Karpas-422 (cell line): Measurements from ENCODE around the gene ENAH. TPM values are rescaled to one million over a fixed set of nuclear protein-coding genes. Genes with fewer than 3 reads are reported as not detected.
A peak's percentile ranks its signal among the peaks of the same experiment; 100 is the strongest.
"Not testable (repeated sequence)": the region's sequence is repeated elsewhere in the genome, so short reads cannot be mapped to it uniquely, and the experiment has no call there.

Source experiments
- DNase-seq: peaks from one replicate; pipeline ENCODE4 v3.0.0-alpha.2; 2015
- H2AFZ ChIP-seq: fragments of 200-600 bp; sonication (generic); 2 replicates; pipeline ENCODE4 v1.6.1; 2014; ENCODE audit warnings: antibody characterized with exemption, low read length, mixed read lengths
- H3K27ac ChIP-seq: fragments of 200-600 bp; sonication (generic); 2 replicates; pipeline ENCODE4 v1.5.1; 2014; ENCODE audit warnings: mild to moderate bottlenecking, low read length, moderate library complexity
- H3K27me3 ChIP-seq: fragments of 200-600 bp; sonication (generic); 2 replicates; pipeline ENCODE4 v1.6.1; 2014; ENCODE audit warnings: low read length, mixed read lengths
- H3K36me3 ChIP-seq: fragments of 200-600 bp; sonication (generic); 2 replicates; pipeline ENCODE4 v1.6.1; 2014; ENCODE audit warnings: low read length, mixed read lengths; ENCODE audit not compliant: insufficient read depth
- H3K4me1 ChIP-seq: fragments of 200-600 bp; sonication (generic); 2 replicates; pipeline ENCODE4 v1.6.1; 2014; ENCODE audit warnings: mild to moderate bottlenecking, low read length, mixed read lengths
- H3K4me2 ChIP-seq: fragments of 200-600 bp; sonication (generic); 2 replicates; pipeline ENCODE4 v1.6.1; 2014; ENCODE audit warnings: low read length, low read depth, mild to moderate bottlenecking; ENCODE audit not compliant: poor library complexity, severe bottlenecking
- H3K4me3 ChIP-seq: fragments of 200-600 bp; sonication (generic); 2 replicates; pipeline ENCODE4 v1.5.1; 2014; ENCODE audit warnings: mild to moderate bottlenecking, antibody characterized with exemption, low read length, mixed read lengths
- H3K79me2 ChIP-seq: fragments of 200-600 bp; sonication (generic); 2 replicates; pipeline ENCODE4 v1.6.1; 2014; ENCODE audit warnings: mild to moderate bottlenecking, low read length, mixed read lengths
- H3K9ac ChIP-seq: fragments of 200-600 bp; sonication (generic); 2 replicates; pipeline ENCODE4 v1.6.0; 2014; ENCODE audit warnings: low read length
- H3K9me2 ChIP-seq: fragments of 200-600 bp; sonication (generic), shearing (Covaris generic); replicated peaks from 2 replicates; pipeline ENCODE4 v1.6.0; 2014; ENCODE audit warnings: mild to moderate bottlenecking, low read length, moderate library complexity; ENCODE audit not compliant: insufficient read depth
- H3K9me3 ChIP-seq: fragments of 300-700, 200-600 bp; sonication (generic); 2 replicates; pipeline ENCODE4 v1.6.1; 2014; ENCODE audit warnings: low read length, mixed read lengths
- H4K20me1 ChIP-seq: fragments of 200-600 bp; sonication (generic); 2 replicates; pipeline ENCODE4 v1.6.1; 2014; ENCODE audit warnings: mild to moderate bottlenecking, antibody characterized with exemption, low read length, low read depth; ENCODE audit not compliant: insufficient read depth
- total RNA-seq: library from RNA; depleted of rRNA; stranded (reverse); fragments of >200 nt; shearing (Covaris generic); gene quantifications from 2 replicates; pipeline ENCODE4 v1.2.3, GENCODE V29; 2014; ENCODE audit warnings: low replicate concordance

ENAH gene
- total RNA-seq, 1 experiment from 2014 or later, result not detected

- H2AFZ ChIP-seq, result no peak overlapping the region
- no peak overlapping the region for H3K27ac ChIP-seq
- H3K27me3 ChIP-seq, result no peaks in the 10 kb centered on the region
- no peak overlapping the region for H3K9ac ChIP-seq
- H3K9me2 ChIP-seq, result no peaks in the 10 kb centered on the region
- DNase-seq, result no peak
- no peaks in the 10 kb centered on the region for H3K4me1 ChIP-seq
- no peaks in the 10 kb centered on the region for H4K20me1 ChIP-seq
- no peaks in the 10 kb centered on the region for H3K36me3 ChIP-seq
- H3K4me2 ChIP-seq, result no peak overlapping the region
- H3K79me2 ChIP-seq, result no peaks in the 10 kb centered on the region
- H3K9me3 ChIP-seq, result no peaks in the 10 kb centered on the region
- no peak overlapping the region for H3K4me3 ChIP-seq
These were observed 14.4 kb upstream of the ENAH start for GRCh38 chr1:225667362-225667761.

- Histone ChIP-seq H3K4me1 (no peaks in the 10 kb centered on the region), H4K20me1 (no peaks in the 10 kb centered on the region), H2AFZ (no peak overlapping the region), H3K9me2 (no peaks in the 10 kb centered on the region), H3K4me3 (no peak overlapping the region), H3K4me2 (no peak overlapping the region), H3K9ac (no peak overlapping the region), H3K27ac (no peak overlapping the region), H3K36me3 (no peaks in the 10 kb centered on the region), H3K79me2 (no peaks in the 10 kb centered on the region), H3K27me3 (no peaks in the 10 kb centered on the region), H3K9me3 (no peaks in the 10 kb centered on the region)
- DNase-seq, result no peak
These were observed 13.6 kb upstream of the ENAH start for GRCh38 chr1:225666495-225666894.

- Histone ChIP-seq H3K9me3 (no peaks in the 10 kb centered on the region), H4K20me1 (no peaks in the 10 kb centered on the region), H3K27me3 (no peaks in the 10 kb centered on the region), H3K9me2 (no peaks in the 10 kb centered on the region), H3K4me3 (no peak overlapping the region), H2AFZ (no peak overlapping the region), H3K27ac (no peak overlapping the region), H3K4me1 (no peaks in the 10 kb centered on the region), H3K36me3 (no peaks in the 10 kb centered on the region), H3K4me2 (no peak overlapping the region), H3K9ac (no peak overlapping the region), H3K79me2 (no peaks in the 10 kb centered on the region)
- peak; percentile 24 for DNase-seq
These were observed 11.8 kb upstream of the ENAH start for GRCh38 chr1:225664762-225665161.

GRCh38 chr1:225662155-225662554 lies 9.2 kb upstream of the ENAH start:
- Histone ChIP-seq H3K9me2 (no peaks in the 10 kb centered on the region), H3K4me1 (no peaks in the 10 kb centered on the region), H3K4me2 (no peak overlapping the region), H3K4me3 (no peak overlapping the region), H2AFZ (no peak overlapping the region), H3K27me3 (no peaks in the 10 kb centered on the region), H3K9me3 (no peaks in the 10 kb centered on the region), H4K20me1 (no peaks in the 10 kb centered on the region), H3K79me2 (no peaks in the 10 kb centered on the region), H3K9ac (no peak overlapping the region), H3K27ac (no peak overlapping the region), H3K36me3 (no peaks in the 10 kb centered on the region)
- peak; percentile 25 for DNase-seq

- H4K20me1 ChIP-seq, result no peaks in the 10 kb centered on the region
- no peak overlapping the region for H3K9ac ChIP-seq
- no peak overlapping the region for H3K4me3 ChIP-seq
- no peak overlapping the region for H3K27ac ChIP-seq
- no peaks in the 10 kb centered on the region for H3K36me3 ChIP-seq
- H3K9me3 ChIP-seq, result no peaks in the 10 kb centered on the region
- H3K4me2 ChIP-seq, result no peak overlapping the region
- H3K79me2 ChIP-seq, result no peaks in the 10 kb centered on the region
- H3K4me1 ChIP-seq, result no peaks in the 10 kb centered on the region
- H3K9me2 ChIP-seq, result no peaks in the 10 kb centered on the region
- no peak overlapping the region for H2AFZ ChIP-seq
- peak; percentile 44 for DNase-seq
- H3K27me3 ChIP-seq, result no peaks in the 10 kb centered on the region
These were observed 7.6 kb upstream of the ENAH start for GRCh38 chr1:225660544-225660946.

GRCh38 chr1:225658041-225658440 lies 5.1 kb upstream of the ENAH start:
- no peak overlapping the region for H2AFZ ChIP-seq
- no peaks in the 10 kb centered on the region for H3K4me1 ChIP-seq
- no peak overlapping the region for H3K4me2 ChIP-seq
- no peaks in the 10 kb centered on the region for H3K9me2 ChIP-seq
- H3K27me3 ChIP-seq, result no peaks in the 10 kb centered on the region
- no peaks in the 10 kb centered on the region for H3K9me3 ChIP-seq
- H4K20me1 ChIP-seq, result no peaks in the 10 kb centered on the region
- no peak overlapping the region for H3K27ac ChIP-seq
- H3K36me3 ChIP-seq, result no peaks in the 10 kb centered on the region
- no peak overlapping the region for H3K9ac ChIP-seq
- H3K4me3 ChIP-seq, result no peak overlapping the region
- DNase-seq, result no peak
- no peaks in the 10 kb centered on the region for H3K79me2 ChIP-seq

GRCh38 chr1:225657462-225657989 lies 4.6 kb upstream of the ENAH start:
- H3K4me3 ChIP-seq, result no peak overlapping the region
- no peak for DNase-seq
- peaks cover 2% of the 10 kb centered on the region; the same call in 1 of the 2 replicates for H3K4me1 ChIP-seq
- no peak overlapping the region for H3K9ac ChIP-seq
- no peak overlapping the region for H2AFZ ChIP-seq
- no peak overlapping the region for H3K4me2 ChIP-seq
- no peaks in the 10 kb centered on the region for H3K36me3 ChIP-seq
- H4K20me1 ChIP-seq, result no peaks in the 10 kb centered on the region
- no peaks in the 10 kb centered on the region for H3K79me2 ChIP-seq
- H3K27me3 ChIP-seq, result no peaks in the 10 kb centered on the region
- no peaks in the 10 kb centered on the region for H3K9me2 ChIP-seq
- H3K27ac ChIP-seq, result no peak overlapping the region
- H3K9me3 ChIP-seq, result no peaks in the 10 kb centered on the region

- not testable (repeated sequence) for H3K79me2 ChIP-seq, H3K27me3 ChIP-seq, H4K20me1 ChIP-seq, DNase-seq, H3K36me3 ChIP-seq, H3K4me3 ChIP-seq, H3K27ac ChIP-seq, H3K9me3 ChIP-seq, H3K4me2 ChIP-seq, H3K9me2 ChIP-seq, H3K9ac ChIP-seq, H3K4me1 ChIP-seq, H2AFZ ChIP-seq
These were observed 3.3 kb upstream of the ENAH start for GRCh38 chr1:225656259-225656655.
